Retinal pigment epithelial cell (primary cell): ENCODE results near the gene USP50.

Experiments used
- DNase-seq: peaks from one replicate; pipeline ENCODE4 v3.0.0-alpha.2; 2010; ENCODE audit warnings: low read depth
- H3K4me3 ChIP-seq: 2 replicates; pipeline ENCODE4 v1.5.1; 2011; ENCODE audit warnings: mild to moderate bottlenecking, low read length, control low read depth, moderate library complexity
- TF ChIP-seq, protein P1 (sequence below): conservative IDR thresholded peaks from 2 replicates; pipeline ENCODE4 v1.5.1; 2011; ENCODE audit warnings: low read depth, low read length, control low read depth, inconsistent platforms

Gene USP50

DNA sequence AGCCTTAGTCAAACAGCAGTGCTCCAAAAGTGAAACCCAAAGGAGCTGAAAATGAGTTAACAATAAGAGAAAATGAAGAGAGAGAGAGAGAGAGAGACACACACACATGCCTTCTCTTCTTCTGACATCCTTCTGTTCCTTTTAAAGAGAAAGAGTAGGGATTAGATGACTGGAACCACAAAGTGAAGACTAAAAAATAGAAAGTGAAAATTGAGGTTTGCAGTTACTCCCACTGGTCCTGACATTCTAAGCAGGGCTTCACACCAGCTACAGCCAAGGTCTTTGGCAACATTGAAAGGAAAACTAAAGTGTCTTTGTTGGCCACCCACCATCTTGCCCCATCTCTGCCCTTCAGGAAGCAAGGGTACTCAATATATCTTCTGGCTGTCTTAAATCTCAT lies 59.2 kb downstream of the USP50 start:
- TF ChIP-seq, protein P1, sequence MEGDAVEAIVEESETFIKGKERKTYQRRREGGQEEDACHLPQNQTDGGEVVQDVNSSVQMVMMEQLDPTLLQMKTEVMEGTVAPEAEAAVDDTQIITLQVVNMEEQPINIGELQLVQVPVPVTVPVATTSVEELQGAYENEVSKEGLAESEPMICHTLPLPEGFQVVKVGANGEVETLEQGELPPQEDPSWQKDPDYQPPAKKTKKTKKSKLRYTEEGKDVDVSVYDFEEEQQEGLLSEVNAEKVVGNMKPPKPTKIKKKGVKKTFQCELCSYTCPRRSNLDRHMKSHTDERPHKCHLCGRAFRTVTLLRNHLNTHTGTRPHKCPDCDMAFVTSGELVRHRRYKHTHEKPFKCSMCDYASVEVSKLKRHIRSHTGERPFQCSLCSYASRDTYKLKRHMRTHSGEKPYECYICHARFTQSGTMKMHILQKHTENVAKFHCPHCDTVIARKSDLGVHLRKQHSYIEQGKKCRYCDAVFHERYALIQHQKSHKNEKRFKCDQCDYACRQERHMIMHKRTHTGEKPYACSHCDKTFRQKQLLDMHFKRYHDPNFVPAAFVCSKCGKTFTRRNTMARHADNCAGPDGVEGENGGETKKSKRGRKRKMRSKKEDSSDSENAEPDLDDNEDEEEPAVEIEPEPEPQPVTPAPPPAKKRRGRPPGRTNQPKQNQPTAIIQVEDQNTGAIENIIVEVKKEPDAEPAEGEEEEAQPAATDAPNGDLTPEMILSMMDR: no peak
- no peak for DNase-seq
- H3K4me3 ChIP-seq: no peak overlapping the region

DNA sequence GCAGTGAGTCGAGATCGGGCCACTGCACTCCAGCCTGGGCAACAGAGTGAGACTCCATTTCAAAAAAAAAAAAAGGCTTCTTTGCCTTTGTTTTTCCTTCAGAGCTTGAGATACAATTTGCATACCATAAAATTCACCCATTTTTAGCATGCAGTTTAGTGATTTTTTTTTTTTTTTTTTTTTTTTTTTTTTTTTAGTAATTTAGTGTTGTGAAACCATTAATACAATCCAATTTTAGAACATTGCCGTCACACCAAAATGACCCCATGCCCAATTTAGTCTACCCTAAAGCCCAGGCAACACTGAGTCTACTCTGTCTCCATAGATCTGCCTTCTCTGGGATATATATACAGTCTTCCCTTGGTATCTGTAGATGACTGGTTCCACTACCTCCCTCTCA lies 61.1 kb downstream of the USP50 start:
- H3K4me3 ChIP-seq: no peak overlapping the region
- no peak for DNase-seq
- TF ChIP-seq, protein P1: no peak

DNA sequence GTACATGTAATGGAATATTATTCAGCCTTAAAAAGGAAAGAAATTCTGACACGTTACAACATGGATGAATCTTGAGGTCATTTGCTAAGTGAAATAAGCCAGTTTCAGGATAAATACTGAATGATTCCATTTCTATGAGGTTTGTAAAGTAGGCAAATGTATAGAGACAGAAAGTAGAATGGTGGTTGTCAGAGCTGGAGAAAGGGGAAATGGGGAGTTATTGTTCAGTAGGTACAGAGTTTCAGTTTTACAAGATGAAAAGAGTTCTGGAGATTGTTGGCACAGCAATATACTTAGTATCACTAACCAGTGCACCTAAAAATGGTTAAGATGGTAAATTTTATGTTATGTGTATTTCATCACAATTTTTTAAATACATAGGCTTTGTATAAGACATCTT lies 61.7 kb downstream of the USP50 start:
- TF ChIP-seq, protein P1: no peak
- DNase-seq: no peak
- no peak overlapping the region for H3K4me3 ChIP-seq

DNA sequence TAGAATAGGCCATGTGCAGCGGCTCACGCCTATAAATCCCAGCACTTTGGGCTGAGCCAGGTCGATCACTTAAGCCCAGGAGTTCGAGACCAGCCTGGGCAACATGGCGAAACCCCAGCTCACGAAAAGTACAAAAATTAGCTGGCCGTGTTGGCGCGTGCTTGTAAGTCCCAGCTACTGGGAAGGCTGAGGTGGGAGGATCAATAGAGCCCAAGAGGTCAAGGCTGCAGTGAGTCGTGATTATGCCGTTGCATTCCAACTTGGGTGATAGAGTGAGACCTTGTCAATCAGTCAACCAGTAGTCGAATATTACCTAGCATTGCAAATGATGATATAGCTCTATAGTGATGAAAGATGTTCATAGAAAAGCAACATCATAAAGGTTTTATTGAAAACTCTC lies 70.3 kb downstream of the USP50 start:
- no peak overlapping the region for H3K4me3 ChIP-seq
- no peak for DNase-seq
- TF ChIP-seq, protein P1: no peak

DNA sequence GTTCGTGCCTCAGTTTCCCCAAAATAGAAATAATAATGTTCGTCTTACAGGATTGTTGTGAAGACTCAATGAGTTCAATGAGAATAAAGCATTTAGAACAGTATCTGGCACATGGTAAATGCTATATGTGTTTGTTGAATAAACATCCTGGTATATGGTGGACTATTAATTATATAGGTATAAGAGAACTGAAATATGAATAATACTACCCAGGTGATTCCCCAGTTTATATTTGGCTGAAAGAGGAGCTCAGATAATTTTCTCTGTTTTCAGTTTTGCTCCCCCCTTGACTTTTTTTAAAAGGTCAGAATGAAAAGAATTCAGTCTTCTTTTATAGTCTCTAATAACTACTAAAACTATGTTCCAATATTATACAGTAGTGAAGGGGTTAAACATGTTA lies 75.4 kb downstream of the USP50 start:
- H3K4me3 ChIP-seq: no peak overlapping the region
- DNase-seq: no peak
- TF ChIP-seq, protein P1: no peak

DNA sequence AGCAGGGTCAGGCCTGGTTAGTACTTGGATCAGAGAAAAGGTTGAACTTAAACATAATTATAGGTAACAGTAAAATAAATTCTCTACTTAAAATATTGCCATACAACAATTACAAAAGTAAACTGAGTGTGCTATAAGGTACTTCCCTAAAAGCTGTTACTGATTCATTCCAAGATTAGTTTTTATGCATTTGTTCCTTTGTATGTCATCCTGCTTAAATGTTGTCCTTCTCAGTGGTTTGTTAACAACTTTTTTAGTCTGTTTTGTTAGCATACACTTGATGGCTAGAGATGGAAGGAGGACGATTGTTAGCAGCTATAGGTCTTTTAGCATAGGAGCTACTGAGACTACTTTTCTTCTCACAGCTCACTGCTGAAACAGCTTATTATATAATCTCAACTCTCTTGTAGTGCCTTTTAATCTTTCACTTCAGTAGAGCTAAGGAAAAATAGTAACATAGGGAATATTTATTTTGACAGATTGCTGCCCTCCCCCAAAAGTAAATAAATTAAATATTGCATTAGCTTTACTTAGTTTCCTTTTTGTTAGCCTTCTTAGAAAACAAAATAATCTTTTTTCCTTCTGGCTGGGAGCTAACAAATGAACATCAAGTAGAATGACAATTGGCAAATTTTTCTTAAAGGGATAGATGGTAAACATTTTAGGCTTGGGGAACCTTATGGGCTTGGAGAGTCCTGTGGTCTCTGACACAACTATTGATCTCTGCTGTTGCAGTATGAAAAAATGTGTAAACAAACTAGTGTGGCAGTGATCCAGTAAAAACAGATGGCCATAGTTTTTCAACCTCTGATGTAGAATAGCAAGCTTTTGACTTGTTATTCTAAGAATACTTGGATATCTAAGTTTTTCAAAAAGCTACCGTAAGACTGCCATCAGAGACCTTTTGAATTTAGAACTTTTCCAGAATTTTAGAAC lies 82.8 kb downstream of the USP50 start:
- DNase-seq: no peak
- TF ChIP-seq, protein P1: no peak
- H3K4me3 ChIP-seq: no peak overlapping the region
